Fibroblast of villous mesenchyme (primary cell): ENCODE results near the gene TSC22D4. TPM values are rescaled to one million over a fixed set of nuclear protein-coding genes. Genes with fewer than 3 reads are reported as not detected.

Experiments
- DNase-seq: peaks from one replicate; pipeline ENCODE4 v3.0.0-alpha.2; 2010; ENCODE audit warnings: low read depth
- H3K4me3 ChIP-seq: 2 replicates; pipeline ENCODE4 v1.5.1; 2011; ENCODE audit warnings: low read depth, mild to moderate bottlenecking, low read length
- CTCF ChIP-seq: IDR thresholded peaks from 2 replicates; pipeline ENCODE4 v1.5.1; 2012; ENCODE audit warnings: low read depth, mild to moderate bottlenecking, low read length; ENCODE audit not compliant: insufficient read depth
- total RNA-seq: library from RNA; depleted of rRNA; stranded (reverse); fragments of >200 nt; gene quantifications from 2 replicates; pipeline ENCODE4 v1.2.3, GENCODE V29; 2012

Gene TSC22D4
- total RNA-seq, 1 donor, result 30.2 TPM

- DNase-seq, result peak; percentile 99
Observed at GRCh38 chr7:100516135-100516812, 37.3 kb upstream of the TSC22D4 start.

GRCh38 chr7:100515072-100515532 is 36.1 kb upstream of the TSC22D4 start:
- H3K4me3 ChIP-seq, result no peak overlapping the region
- TF ChIP-seq CTCF, result no peak
- DNase-seq, result peak; percentile 76

More at GRCh38 chr7:100516135-100516812, 37.3 kb upstream of the TSC22D4 start:
- no peak for TF ChIP-seq CTCF
- no peak overlapping the region for H3K4me3 ChIP-seq

GRCh38 chr7:100513212-100513810 is 34.3 kb upstream of the TSC22D4 start:
- no peak for TF ChIP-seq CTCF
- no peak for DNase-seq
- H3K4me3 ChIP-seq, result no peak overlapping the region

GRCh38 chr7:100510437-100511239 is 31.6 kb upstream of the TSC22D4 start:
- no peak for DNase-seq
- no peak overlapping the region for H3K4me3 ChIP-seq
- no peak for TF ChIP-seq CTCF

- DNase-seq, result peak; percentile 76
- no peak for TF ChIP-seq CTCF
- no peak overlapping the region for H3K4me3 ChIP-seq
Observed at GRCh38 chr7:100509231-100509630, 30.2 kb upstream of the TSC22D4 start.

GRCh38 chr7:100506356-100506923 is 27.4 kb upstream of the TSC22D4 start:
- H3K4me3 ChIP-seq, result no peak overlapping the region
- no peak for TF ChIP-seq CTCF
- no peak for DNase-seq
